ENCODE data around the gene SCT.

DNA sequence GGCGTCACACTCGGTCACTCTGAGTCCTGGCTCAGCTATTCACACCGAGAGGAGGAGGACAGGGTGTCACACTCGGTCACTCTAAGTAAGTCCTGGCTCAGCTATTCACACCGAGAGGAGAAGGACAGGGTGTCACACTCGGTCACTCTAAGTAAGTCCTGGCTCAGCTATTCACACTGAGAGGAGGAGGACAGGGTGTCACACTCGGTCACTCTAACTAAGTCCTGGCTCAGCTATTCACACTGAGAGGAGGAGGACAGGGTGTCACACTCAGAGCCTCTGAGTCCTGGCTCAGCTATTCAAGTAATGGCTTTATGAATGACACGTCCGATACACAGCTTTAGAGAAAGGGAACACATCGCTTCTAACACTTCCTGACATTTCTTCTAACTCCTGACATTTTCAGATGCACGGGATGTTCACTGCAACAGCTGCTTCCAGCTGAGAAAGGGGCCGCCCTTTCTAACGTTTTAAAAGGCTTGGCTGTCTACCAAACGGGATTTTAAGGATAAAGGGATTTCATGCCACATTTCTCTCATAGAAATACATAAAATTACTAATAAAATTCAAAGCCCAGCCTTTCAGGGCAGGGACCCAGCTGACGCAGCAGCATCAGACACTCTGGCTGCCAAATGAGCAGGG is 38.2 kb upstream of the SCT start:
- TF ChIP-seq, protein P1, sequence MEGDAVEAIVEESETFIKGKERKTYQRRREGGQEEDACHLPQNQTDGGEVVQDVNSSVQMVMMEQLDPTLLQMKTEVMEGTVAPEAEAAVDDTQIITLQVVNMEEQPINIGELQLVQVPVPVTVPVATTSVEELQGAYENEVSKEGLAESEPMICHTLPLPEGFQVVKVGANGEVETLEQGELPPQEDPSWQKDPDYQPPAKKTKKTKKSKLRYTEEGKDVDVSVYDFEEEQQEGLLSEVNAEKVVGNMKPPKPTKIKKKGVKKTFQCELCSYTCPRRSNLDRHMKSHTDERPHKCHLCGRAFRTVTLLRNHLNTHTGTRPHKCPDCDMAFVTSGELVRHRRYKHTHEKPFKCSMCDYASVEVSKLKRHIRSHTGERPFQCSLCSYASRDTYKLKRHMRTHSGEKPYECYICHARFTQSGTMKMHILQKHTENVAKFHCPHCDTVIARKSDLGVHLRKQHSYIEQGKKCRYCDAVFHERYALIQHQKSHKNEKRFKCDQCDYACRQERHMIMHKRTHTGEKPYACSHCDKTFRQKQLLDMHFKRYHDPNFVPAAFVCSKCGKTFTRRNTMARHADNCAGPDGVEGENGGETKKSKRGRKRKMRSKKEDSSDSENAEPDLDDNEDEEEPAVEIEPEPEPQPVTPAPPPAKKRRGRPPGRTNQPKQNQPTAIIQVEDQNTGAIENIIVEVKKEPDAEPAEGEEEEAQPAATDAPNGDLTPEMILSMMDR (IDR thresholded peaks at IDR 0.05; ENCODE audit: insufficient read depth, low read length), result no peak
- TF ChIP-seq, protein P2, sequence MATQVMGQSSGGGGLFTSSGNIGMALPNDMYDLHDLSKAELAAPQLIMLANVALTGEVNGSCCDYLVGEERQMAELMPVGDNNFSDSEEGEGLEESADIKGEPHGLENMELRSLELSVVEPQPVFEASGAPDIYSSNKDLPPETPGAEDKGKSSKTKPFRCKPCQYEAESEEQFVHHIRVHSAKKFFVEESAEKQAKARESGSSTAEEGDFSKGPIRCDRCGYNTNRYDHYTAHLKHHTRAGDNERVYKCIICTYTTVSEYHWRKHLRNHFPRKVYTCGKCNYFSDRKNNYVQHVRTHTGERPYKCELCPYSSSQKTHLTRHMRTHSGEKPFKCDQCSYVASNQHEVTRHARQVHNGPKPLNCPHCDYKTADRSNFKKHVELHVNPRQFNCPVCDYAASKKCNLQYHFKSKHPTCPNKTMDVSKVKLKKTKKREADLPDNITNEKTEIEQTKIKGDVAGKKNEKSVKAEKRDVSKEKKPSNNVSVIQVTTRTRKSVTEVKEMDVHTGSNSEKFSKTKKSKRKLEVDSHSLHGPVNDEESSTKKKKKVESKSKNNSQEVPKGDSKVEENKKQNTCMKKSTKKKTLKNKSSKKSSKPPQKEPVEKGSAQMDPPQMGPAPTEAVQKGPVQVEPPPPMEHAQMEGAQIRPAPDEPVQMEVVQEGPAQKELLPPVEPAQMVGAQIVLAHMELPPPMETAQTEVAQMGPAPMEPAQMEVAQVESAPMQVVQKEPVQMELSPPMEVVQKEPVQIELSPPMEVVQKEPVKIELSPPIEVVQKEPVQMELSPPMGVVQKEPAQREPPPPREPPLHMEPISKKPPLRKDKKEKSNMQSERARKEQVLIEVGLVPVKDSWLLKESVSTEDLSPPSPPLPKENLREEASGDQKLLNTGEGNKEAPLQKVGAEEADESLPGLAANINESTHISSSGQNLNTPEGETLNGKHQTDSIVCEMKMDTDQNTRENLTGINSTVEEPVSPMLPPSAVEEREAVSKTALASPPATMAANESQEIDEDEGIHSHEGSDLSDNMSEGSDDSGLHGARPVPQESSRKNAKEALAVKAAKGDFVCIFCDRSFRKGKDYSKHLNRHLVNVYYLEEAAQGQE (IDR thresholded peaks at IDR 0.05; ENCODE audit: insufficient replicate concordance, low read depth), result no peak
- no peak for TF ChIP-seq GABPA (IDR thresholded peaks at IDR 0.05; ENCODE audit: low read depth)
- no peak for TF ChIP-seq POLR2AphosphoS5 (IDR thresholded peaks at IDR 0.05; ENCODE audit: low read depth)
